ENCODE data around the gene PLEKHM3.
"Not testable (repeated sequence)": the region's sequence is repeated elsewhere in the genome, so short reads cannot be mapped to it uniquely, and the experiment has no call there.

Gene PLEKHM3

DNA sequence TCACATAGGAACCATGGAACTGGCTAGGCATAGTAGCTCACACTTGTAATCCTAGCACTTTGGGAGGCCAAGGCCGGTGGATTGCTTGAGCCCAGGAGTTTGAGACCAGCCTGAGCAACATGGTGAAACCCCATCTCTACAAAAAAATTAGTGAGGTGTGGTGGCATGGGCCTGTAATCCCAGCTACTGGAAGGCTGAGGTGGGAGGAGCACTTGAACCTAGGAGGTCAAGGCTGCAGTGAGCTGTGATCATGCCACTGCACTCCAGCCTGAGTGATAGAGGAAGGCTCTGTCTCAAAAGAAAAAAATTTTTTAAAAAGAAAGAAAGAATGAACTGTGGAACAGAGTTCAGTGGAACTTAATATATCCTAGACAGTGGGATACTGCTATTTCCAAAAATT lies 76.1 kb downstream of the PLEKHM3 start:
- not testable (repeated sequence) for DNase-seq

DNA sequence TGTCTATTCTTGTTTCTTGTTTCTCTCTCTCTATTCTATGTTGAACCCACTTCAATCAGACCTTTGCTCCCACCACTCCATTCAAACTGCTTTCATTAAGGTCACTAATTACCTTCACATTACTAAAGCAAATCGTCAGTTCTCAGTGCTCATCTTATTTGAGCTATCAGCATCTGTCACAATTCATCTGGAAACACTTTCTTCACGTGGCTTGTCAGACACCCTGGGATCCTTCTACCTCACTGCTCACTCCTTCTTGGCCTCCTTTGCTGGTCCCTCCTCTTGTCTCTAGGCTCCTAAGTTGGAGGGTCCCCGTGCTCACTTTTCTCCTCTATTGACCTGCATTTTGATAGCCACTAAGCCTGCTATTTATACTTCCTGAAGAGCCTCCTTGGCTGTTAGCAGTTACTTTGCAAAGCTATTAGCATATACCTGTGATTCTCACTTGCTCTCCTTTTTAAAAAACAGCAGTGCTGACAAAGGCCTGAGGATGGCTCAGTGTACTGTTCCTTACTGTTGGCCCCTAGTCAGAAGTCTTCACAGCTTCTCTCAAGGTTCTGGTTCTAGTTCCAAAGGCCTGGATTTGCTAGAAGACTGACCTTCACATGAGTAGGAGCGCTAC lies 80.2 kb downstream of the PLEKHM3 start:
- no peak for DNase-seq

GRCh38 chr2:207944334-207944733 lies 81.0 kb downstream of the PLEKHM3 start:
- no peak for DNase-seq

- no peak for DNase-seq
Measured at GRCh38 chr2:207939342-207940108, 85.8 kb downstream of the PLEKHM3 start.

- no peak for DNase-seq
Measured at GRCh38 chr2:207938886-207939285, 86.4 kb downstream of the PLEKHM3 start.

DNA sequence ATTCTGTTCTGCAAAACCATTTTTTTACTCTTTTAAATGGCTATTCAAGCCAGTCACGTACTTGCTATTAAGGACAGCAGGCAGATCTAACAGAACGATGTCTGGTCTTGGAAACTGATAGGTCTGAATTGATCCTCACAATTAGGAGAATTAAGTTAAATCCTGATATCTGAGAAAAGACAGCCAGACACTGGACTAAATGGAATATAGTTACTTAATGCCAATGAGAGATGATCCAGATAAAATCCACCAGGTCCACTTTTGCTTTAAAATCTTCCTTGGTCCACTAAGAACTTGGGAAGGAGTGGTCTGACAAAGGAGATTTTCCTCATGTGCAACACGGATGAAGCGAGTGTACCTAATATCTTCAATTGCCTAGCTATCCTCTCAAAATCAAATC lies 86.9 kb downstream of the PLEKHM3 start:
- no peak for DNase-seq

- no peak for DNase-seq
Measured at GRCh38 chr2:207937823-207938222, 87.5 kb downstream of the PLEKHM3 start.

DNA sequence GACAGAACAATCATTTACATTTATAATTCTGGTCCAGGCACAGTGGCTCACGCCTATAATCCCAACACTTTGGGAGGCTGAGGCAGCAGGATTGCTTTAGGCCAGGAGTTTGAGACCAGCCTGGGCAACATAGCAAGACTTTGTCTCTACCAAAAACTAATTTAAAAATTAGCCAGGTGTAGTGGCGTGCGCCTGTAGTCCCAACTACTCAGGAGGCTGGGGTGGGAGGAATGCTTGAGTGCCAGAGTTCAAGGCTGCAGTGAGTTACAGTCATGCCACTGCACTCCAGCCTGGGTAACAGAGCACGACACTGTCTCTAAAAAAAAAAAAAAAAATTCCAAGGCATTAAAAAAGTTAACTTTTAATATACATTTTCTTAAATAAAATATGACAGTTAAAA lies 88.1 kb downstream of the PLEKHM3 start:
- no peak for DNase-seq

GRCh38 chr2:207936380-207936779 lies 88.9 kb downstream of the PLEKHM3 start:
- no peak for DNase-seq

DNA sequence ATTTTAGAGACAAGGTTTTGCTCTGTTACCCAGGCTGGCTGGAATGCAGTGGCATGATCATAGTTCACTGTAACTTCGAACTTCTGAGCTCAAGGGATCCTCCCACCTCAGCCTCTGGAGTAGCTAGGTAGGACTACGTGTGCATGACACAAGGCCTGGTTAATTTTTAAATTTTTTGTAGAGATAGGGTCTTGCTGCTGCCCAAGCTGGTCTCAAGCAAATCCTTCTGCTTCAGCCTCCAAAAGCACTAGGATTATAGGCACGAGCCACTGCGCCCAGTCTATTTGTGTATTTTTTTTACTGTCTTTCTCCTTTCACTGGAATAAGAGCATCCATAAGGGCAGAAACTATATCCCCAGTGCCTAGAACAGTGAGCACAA lies 89.3 kb downstream of the PLEKHM3 start:
- no peak for DNase-seq

DNA sequence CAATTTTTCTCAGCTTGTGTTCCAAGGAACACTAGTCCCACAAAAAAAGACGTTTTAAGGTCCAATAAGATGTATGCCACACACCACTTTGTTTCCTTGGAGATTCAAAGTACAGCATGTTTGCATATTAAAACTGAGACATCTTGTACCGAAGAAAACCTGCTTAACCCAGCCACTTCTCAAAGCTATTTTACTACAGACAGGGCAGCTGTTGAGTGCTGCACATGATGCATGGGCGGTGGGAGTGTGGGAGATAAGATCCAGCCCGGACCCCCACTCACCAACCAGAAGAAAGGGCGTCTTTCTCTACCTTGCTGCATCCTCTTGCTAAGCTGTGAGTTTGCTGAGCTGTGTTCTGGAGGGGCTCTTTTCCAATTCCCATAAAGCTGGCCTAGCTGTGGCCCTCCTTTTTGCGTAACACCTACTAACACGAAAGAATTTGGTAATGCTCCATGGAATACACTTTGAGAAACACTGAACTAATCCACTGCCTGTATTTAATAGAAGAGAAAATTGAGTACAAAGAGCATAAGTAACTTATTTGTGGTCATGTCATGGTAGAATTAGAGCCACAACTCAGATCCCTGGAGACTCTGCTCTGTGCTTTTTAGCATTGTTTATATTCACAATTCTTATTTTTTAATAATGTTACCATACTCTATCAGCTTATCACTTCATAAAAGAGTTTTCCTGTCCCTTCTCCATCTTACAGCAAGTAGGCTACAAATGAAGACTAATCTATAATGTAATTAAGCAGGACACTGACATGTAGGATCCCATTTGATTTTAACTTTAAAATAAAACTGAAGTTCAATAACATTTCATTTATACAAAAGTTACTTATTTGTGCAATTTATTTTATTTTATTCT lies 90.0 kb downstream of the PLEKHM3 start:
- DNase-seq: no peak

DNA sequence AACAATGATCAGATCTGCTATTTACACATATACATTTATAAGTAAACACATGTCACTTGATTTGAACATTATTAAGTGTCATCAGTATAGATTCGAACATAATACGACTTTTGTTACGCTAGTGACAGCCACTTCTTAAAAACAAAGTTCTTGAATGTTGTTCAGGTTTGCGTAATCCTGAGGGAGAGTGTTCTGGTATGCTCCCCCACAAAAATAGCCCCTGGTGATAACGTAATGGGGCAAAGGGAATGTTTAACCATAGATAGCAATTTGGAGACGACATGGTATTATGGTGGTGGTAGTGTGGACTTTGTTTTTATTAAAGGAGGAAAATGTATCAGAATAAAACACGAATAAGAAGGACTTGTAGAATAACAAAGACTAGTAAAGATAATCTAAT lies 90.6 kb downstream of the PLEKHM3 start:
- no peak for DNase-seq

GRCh38 chr2:207933396-207934065 lies 91.8 kb downstream of the PLEKHM3 start:
- no peak for DNase-seq

DNA sequence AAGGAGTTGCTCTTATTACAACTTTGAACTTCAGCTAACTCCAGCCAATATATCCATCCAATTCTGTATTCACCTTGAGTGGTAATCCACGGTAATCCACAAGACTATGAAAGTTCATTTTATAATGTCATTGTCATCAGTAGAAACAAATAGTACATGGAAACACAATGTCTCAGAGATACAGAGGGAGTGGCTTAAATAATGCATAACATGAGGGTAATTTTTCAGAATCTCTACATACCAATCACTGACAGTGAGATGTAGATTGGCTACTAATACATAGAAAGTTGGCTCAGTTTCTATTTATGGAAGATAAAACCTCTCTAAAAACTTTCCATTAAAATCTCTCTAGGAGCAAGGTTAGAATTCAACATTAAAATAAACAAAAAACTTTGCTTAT lies 93.2 kb downstream of the PLEKHM3 start:
- DNase-seq: no peak

GRCh38 chr2:207930747-207931146 lies 94.6 kb downstream of the PLEKHM3 start:
- DNase-seq: no peak

GRCh38 chr2:207929923-207930322 lies 95.4 kb downstream of the PLEKHM3 start:
- no peak for DNase-seq

DNA sequence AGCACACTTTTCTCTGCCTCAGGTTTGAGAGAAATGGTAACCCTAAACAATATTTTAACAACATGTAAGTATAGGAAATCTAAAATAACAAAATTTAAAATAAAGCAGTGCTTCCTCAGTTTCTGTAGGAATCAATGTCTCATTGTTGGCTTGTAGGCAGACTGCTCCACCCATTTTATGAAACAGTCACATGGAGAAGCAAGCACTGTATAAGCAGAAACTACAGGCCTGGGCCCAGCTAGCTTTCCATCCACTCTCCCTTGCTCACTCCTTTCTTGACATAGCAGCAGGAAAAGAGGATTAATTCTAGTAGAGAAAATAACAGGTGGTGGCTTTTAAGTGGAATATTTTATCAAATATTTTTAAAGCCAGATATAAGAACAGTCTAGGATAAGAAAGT lies 97.2 kb downstream of the PLEKHM3 start:
- no peak for DNase-seq

GRCh38 chr2:207926989-207927300 lies 98.4 kb downstream of the PLEKHM3 start:
- no peak for DNase-seq

DNA sequence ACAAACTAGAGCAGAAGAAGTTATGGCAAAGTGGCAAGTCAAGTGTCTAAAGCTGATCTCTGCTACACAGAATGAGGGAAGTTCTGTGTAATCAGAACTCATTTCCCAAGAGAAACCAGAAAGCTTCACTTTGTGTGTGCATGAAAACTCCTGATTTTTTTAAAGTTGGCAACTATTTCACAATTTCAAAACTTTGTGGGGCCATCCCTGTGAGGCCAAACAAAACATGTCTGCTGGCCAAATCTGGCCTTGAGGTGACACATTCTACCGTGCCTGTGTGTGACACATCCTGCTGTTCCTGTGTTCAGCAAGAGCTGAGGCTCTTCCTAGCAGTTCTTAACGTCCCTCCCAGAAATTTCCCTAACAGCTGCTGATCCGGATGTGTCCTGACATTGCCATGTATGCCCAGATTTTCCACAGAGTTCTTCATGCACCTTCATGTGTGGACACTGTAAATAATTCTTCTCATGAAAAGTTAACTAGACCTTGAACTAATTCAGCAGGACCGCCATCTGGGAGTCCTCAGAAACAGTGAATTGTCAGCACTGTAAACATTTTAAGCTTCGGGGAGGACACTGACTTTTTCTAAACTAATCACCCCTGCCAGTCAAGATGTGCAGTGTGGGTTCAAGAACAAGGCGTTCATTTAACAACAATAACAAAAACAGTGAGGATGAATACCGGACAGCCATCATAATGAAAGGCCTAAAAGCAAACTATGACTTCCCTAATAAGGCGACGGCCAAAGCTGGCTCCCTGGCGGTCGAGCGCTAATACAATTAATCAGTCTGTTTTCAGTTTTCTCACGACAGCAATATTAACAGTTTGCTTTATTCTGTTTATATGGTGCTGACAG lies 99.0 kb downstream of the PLEKHM3 start:
- DNase-seq: no peak

DNA sequence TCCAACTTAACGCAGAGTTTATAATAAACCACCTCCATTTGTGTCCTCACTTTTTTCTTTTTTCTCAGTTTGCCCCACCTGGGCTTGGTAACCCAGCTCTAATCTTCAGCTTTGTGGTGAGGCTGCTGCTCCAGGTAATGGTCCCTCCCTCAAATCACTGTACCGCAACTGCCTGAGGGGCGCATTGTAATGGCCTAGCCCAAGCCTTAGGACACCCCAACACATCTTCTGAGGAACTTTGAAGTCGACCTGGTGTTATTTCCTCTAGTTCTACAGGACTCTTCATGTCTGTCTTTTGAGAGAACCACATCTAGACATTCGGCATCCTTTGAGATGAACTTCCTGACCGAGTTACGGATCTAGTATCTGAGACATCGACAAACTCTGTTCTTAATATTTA lies 99.7 kb downstream of the PLEKHM3 start:
- peak in 3 of 6 experiments; percentile 39 to 43 (median 41) for DNase-seq

DNA sequence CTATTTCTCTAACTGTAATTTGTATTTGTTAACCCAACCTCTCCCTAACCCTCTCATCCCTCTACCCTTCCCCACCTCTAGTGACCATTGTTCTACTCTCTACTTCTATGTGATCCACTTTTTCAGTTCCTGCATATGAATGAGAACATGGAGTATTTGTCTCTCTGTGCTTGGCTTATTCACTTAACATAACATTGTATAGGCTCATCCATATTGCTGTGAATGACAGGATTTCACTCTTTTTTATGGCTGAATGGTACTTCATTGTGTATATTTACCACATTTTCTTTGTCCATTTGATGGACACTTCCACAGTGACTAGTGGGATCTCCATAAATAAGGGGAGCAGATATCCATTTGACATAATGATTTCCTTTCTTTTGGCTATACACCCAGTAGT lies 103.7 kb downstream of the PLEKHM3 start:
- DNase-seq: no peak

GRCh38 chr2:207920721-207921120 lies 104.6 kb downstream of the PLEKHM3 start:
- no peak for DNase-seq

Measured in stimulated activated naive CD4-positive, alpha-beta T cell (primary cell).